Natural killer cell (primary cell): ENCODE data around the gene SCG5. TPM values are rescaled to one million over a fixed set of nuclear protein-coding genes. Genes with fewer than 3 reads are reported as not detected.

Experiments
- ATAC-seq, 3 donors: fragments of 150-1000 bp in 2 of 3; fragments of 200-7000 bp in 1 of 3; cut with Tn5 transposase; 1 replicate in 1 of 3; 2 replicates in 2 of 3; pipeline ENCODE4 v1.10.0; 2021; ENCODE audit warnings: mild to moderate bottlenecking in 2 of 3, moderate library complexity in 2 of 3
- DNase-seq, 2 donors: peaks; one replicate each; pipeline versions ENCODE4 v3.0.0 to v3.0.0-alpha.2; 2013 to 2021; ENCODE audit warnings: mixed read lengths in 1 of 2
- H3K27ac ChIP-seq: one replicate; pipeline ENCODE4 v1.5.1; 2013; ENCODE audit warnings: mild to moderate bottlenecking, low read length
- H3K27me3 ChIP-seq: one replicate; pipeline ENCODE4 v1.6.1; 2013; ENCODE audit warnings: low read length; ENCODE audit not compliant: control insufficient read depth, insufficient read depth
- H3K36me3 ChIP-seq: one replicate; pipeline ENCODE4 v1.6.1; 2013; ENCODE audit warnings: low read length; ENCODE audit not compliant: control insufficient read depth, insufficient read depth
- H3K4me1 ChIP-seq: one replicate; pipeline ENCODE4 v1.6.1; 2013; ENCODE audit warnings: low read length; ENCODE audit not compliant: control insufficient read depth, insufficient read depth
- H3K4me3 ChIP-seq: one replicate; pipeline ENCODE4 v1.5.1; 2013; ENCODE audit warnings: low read length
- H3K9me3 ChIP-seq: one replicate; pipeline ENCODE4 v1.6.1; 2013; ENCODE audit warnings: low read length; ENCODE audit not compliant: control insufficient read depth, insufficient read depth
- H3K27ac Mint-ChIP-seq, 2 donors: one replicate each; pipeline ENCODE4 v1.8.0; 2022; ENCODE audit warnings: mild to moderate bottlenecking in 2 of 2, mixed read lengths in 2 of 2, moderate library complexity in 1 of 2
- H3K27me3 Mint-ChIP-seq, 2 donors: one replicate each; pipeline ENCODE4 v1.8.0; 2022; ENCODE audit warnings: low read depth in 2 of 2, mixed read lengths in 2 of 2
- H3K36me3 Mint-ChIP-seq: one replicate; pipeline ENCODE4 v1.8.0; 2022; ENCODE audit warnings: mixed read lengths
- H3K4me1 Mint-ChIP-seq, 2 donors: one replicate each; pipeline ENCODE4 v1.8.0; 2022; ENCODE audit warnings: mixed read lengths in 2 of 2
- H3K4me3 Mint-ChIP-seq: one replicate; pipeline ENCODE4 v1.8.0; 2022; ENCODE audit warnings: mild to moderate bottlenecking, moderate library complexity, mixed read lengths
- H3K9me3 Mint-ChIP-seq, 2 donors: one replicate each; pipeline ENCODE4 v1.8.0; 2022; ENCODE audit warnings: mixed read lengths in 2 of 2
- CTCF ChIP-seq: fragments of 200-600 bp; IDR thresholded peaks from one replicate; pipeline ENCODE4 v1.8.0; 2022; ENCODE audit warnings: antibody characterized with exemption
- WGBS: methylation state at CpG from one replicate; pipeline ENCODE4 v1.1.7; 2013; ENCODE audit warnings: missing lambda C conversion rate; ENCODE audit not compliant: insufficient coverage; 5-methylcytosine and 5-hydroxymethylcytosine counted together
- intact Hi-C: fragments of 100-400 bp; cut with micrococcal nuclease; formaldehyde crosslinking; loops from one replicate; pipeline ENCODE4 v1.14.2; 2022
- total RNA-seq, 4 donors: library from RNA; stranded (reverse); fragments of 120-200 nt in 1 of 4; gene quantifications; one replicate each; pipeline versions ENCODE4 v1.2.3 to v1.2.4, GENCODE V29; 2013 to 2022

Gene SCG5
- total RNA-seq, 3 donors from 2014 or later (not counting 1 experiment from before 2014, with no cell fraction given) = not detected

DNA sequence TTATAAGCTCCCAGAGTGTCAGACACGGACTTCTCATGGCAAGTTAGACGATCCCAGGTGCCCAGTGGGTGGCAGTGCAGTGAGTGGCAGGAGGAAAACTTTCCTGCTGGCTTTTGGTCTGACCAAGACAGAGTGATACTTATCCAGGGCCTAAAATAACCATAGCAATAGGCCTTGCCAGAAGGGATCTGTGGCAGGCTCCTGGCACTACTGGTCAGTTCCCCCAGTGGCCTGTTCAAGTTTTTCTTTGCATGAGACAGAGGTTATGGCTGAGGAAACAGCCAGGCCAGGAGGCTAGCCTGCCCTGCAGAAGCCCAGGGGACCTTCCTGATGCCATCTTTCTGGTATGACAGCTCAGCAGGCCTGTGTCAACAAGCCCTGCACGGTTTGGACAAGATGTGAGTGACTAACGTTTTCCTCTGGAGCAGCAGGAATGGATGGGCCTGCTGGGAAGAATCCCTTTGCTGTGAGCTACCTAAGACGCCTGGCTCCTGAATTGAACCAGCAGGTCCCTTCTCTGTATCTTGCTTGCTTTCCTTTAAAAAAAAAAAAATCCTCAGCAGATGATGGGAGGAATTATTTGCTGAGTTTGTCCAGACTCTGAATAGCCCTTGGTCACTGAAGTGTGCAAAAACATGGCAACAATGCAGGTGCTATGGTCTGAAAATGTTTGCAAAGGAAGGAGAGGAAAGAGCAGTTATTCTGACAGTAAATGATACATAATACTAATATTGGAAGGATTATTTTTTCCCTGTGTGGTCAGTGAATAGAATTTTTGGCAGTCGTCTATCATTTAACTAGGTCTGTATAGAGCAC lies 18.0 kb downstream of the SCG5 start:
- Histone ChIP-seq H3K27me3 (no peaks in the 10 kb centered on the region), H3K4me3 (no peak overlapping the region), H3K9me3 (no peaks in the 10 kb centered on the region), H3K36me3 (no peaks in the 10 kb centered on the region), H3K27ac (no peak overlapping the region), H3K4me1 (no peaks in the 10 kb centered on the region)
- no peak for DNase-seq
- H3K27me3 Mint-ChIP-seq = no peaks in the 10 kb centered on the region
- intact Hi-C loops = loop anchor here (5.0 kb wide), 1 partner anchor 473 kb away; no protein-coding TSS in a partner anchor
- H3K4me3 Mint-ChIP-seq = no peak overlapping the region
- H3K4me1 Mint-ChIP-seq = peaks cover 17 to 22% of the 10 kb centered on the region in 2 donors
- no peak for ATAC-seq
- no peaks in the 10 kb centered on the region for H3K36me3 Mint-ChIP-seq
- H3K9me3 Mint-ChIP-seq = no peaks in the 10 kb centered on the region
- H3K27ac Mint-ChIP-seq = no peak overlapping the region
- TF ChIP-seq CTCF = no peak
- WGBS = 82% methylated on average over 6 of the region's 6 CpGs

DNA sequence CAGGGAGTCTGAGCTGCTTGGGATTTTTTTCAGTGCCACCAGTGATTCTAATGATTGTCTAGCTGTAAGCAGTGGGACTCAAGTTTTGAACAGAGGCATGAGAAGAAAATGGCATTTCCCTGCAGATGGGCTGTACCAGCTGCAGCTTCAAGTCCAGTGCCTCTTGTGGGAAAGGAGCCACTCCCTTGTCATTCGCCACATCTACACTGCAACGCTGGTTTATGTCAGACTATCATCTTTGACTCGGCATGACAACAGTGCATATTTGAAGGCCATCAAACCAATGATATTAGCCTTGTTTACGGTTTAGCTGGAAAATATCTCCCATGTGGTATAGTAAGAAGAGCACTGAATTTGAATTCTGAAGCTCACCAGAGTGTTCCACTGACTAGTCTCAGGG lies 22.2 kb downstream of the SCG5 start:
- Histone ChIP-seq H3K27ac (no peak overlapping the region), H3K27me3 (no peaks in the 10 kb centered on the region), H3K36me3 (no peaks in the 10 kb centered on the region), H3K4me1 (no peaks in the 10 kb centered on the region), H3K4me3 (no peak overlapping the region), H3K9me3 (no peaks in the 10 kb centered on the region)
- H3K4me3 Mint-ChIP-seq = no peak overlapping the region
- intact Hi-C loops = loop anchor here (5.0 kb wide), 1 partner anchor 469 kb away; no protein-coding TSS in a partner anchor
- DNase-seq (no peak), ATAC-seq (no peak)
- TF ChIP-seq CTCF = no peak
- H3K9me3 Mint-ChIP-seq = no peaks in the 10 kb centered on the region
- no peaks in the 10 kb centered on the region for H3K36me3 Mint-ChIP-seq
- peaks cover 7% of the 10 kb centered on the region in 2 donors for H3K4me1 Mint-ChIP-seq
- no peak overlapping the region for H3K27ac Mint-ChIP-seq
- 85% methylated on average over 4 of the region's 4 CpGs for WGBS
- no peaks in the 10 kb centered on the region for H3K27me3 Mint-ChIP-seq

GRCh38 chr15:32664796-32665195 lies 23.3 kb downstream of the SCG5 start:
- intact Hi-C loops = loop anchor here (5.0 kb wide), 2 partner anchors 333 to 468 kb away; no protein-coding TSS in a partner anchor
- H3K27ac Mint-ChIP-seq = no peak overlapping the region
- no peaks in the 10 kb centered on the region for H3K9me3 ChIP-seq
- no peaks in the 10 kb centered on the region for H3K36me3 ChIP-seq
- H3K36me3 Mint-ChIP-seq = no peaks in the 10 kb centered on the region
- no peaks in the 10 kb centered on the region for H3K27me3 Mint-ChIP-seq
- H3K9me3 Mint-ChIP-seq = no peaks in the 10 kb centered on the region
- ATAC-seq (no peak), DNase-seq (no peak)
- no peaks in the 10 kb centered on the region for H3K4me1 ChIP-seq
- H3K4me3 ChIP-seq = no peak overlapping the region
- H3K27me3 ChIP-seq = no peaks in the 10 kb centered on the region
- no peak overlapping the region for H3K4me3 Mint-ChIP-seq
- no peak for TF ChIP-seq CTCF
- no peak overlapping the region for H3K27ac ChIP-seq
- H3K4me1 Mint-ChIP-seq = peaks cover 7% of the 10 kb centered on the region in 2 donors
